ACHN (cell line): ENCODE measurements around the gene EXD3.

Source experiments
- DNase-seq: peaks from one replicate; pipeline ENCODE4 v3.0.0-alpha.2; 2015
- in situ Hi-C: cut with HindIII; loops from 2 replicates; pipeline ENCODE4 v1.10.0; 2017; ENCODE audit warnings: low sequenced_read_pairs, low pct_ligation_motif_present, low pct_unique_long_range_greater_than_20kb

Gene EXD3

GRCh38 chr9:137374131-137374845 is 48.7 kb downstream of the EXD3 start:
- in situ Hi-C loops = no loop called here
- DNase-seq = no peak

DNA sequence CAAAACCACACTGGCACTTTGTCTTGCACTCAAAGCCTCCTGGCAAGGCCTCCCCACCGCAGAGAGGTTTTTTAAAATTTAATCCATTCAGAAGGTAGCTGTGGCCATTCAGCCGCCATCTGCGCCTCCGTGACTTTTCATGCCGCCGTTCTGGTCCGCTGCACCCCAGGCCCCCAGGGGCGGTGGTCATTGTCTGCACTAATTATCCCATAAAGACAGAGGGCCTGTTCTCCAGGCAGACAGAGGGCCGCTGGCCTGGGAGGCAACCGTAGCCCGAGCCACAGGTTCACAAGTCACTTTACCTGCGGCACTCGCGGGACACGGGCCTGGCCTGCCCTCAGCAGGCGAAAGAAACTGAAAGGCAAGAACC is 49.4 kb downstream of the EXD3 start:
- in situ Hi-C loops = no loop called here
- DNase-seq = peak; percentile 54

GRCh38 chr9:137372693-137373610 is 50.0 kb downstream of the EXD3 start:
- DNase-seq = no peak
- in situ Hi-C loops = no loop called here

GRCh38 chr9:137371946-137372651 is 50.9 kb downstream of the EXD3 start:
- in situ Hi-C loops = no loop called here
- DNase-seq = no peak

DNA sequence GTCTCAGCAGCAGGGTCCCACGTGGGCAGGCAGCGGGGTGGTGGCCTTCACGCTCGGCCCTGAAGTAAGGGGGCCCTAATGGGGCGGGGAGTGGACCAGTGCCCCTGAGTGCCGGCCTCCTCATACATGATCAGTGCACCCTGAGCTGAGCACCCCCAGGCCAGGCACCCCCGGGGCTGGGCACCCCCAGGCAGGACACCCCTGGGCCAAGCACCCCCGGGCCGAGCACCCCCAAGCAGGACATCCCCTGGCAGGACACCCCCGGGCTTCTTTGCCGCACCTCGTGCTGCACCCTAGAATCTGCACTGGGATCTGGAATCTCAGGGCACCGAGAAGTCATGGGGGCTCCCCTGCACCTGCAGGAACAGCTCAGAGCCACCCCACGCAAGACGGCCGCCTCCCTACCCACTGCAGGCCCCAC is 51.4 kb downstream of the EXD3 start:
- no peak for DNase-seq
- in situ Hi-C loops = no loop called here

GRCh38 chr9:137370865-137371520 is 52.0 kb downstream of the EXD3 start:
- DNase-seq = no peak
- in situ Hi-C loops = no loop called here

GRCh38 chr9:137369911-137370764 is 52.8 kb downstream of the EXD3 start:
- no peak for DNase-seq
- in situ Hi-C loops = no loop called here

GRCh38 chr9:137369061-137369787 is 53.7 kb downstream of the EXD3 start:
- no peak for DNase-seq

DNA sequence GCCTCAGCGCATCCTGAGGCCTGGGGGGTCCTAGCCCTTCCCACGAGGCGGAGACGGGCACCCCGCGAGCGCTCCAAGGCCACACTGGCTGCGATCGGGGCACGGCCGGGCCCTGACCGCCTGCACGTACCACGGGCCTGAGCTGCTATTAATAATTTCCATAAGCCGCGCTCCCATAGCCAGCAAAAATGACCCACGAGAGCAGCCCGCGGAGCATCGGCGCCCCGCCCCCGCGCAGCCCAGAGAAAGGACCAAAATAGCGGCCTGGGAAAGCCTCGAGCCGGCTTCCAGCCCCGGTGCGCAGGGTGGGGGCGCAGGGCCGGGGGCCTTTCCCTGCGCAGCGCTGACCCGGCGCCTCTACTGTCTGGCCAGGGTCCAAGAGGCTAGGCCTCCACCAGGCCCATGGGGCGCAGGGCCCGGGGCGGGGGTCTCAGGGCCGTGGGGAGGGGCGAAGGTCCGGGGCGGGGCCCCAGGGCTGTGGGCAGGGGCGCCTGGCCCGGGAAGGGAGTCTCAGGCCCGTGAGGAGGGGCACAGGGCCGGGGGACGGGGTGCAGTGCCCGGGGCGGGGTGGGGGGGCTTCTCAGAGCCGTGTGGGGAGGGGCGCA is 54.4 kb downstream of the EXD3 start:
- no peak for DNase-seq
- in situ Hi-C loops = no loop called here

More at GRCh38 chr9:137369061-137369787, 53.7 kb downstream of the EXD3 start:
- in situ Hi-C loops = no loop called here

GRCh38 chr9:137367506-137368430 is 55.2 kb downstream of the EXD3 start:
- no peak for DNase-seq
- in situ Hi-C loops = no loop called here

GRCh38 chr9:137366891-137367381 is 56.0 kb downstream of the EXD3 start:
- no peak for DNase-seq
- in situ Hi-C loops = no loop called here

DNA sequence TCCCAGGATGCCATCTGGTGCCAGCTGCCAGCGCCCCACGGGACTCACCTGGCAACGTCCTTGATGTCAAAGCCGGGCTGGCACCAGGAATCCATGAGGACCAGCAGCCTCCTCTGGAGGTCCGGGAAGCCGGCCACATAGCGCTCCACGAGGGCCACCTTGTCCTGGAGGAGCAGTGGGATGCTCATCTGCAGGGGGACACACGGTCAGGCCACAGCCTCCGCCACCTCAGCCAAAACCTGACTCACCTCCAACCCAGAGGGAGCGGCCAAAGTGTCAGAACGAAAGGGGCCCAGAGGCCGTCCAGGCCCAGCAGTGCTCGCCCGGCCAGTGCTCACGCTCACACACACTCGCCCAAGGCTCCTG is 56.5 kb downstream of the EXD3 start:
- DNase-seq = no peak

GRCh38 chr9:137365552-137366444 is 57.2 kb downstream of the EXD3 start:
- no peak for DNase-seq
- in situ Hi-C loops = no loop called here

More for the DNA sequence above, 56.5 kb downstream of the EXD3 start:
- in situ Hi-C loops = no loop called here

GRCh38 chr9:137365056-137365455 is 57.9 kb downstream of the EXD3 start:
- in situ Hi-C loops = no loop called here
- no peak for DNase-seq

GRCh38 chr9:137359850-137360249 is 63.1 kb downstream of the EXD3 start:
- no peak for DNase-seq
- in situ Hi-C loops = no loop called here
